ENCODE measurements around the gene DLEC1.

The DLEC1 gene

GRCh38 chr3:38164643-38164951, 125.6 kb downstream of the DLEC1 start:
- H3K36me3 Mint-ChIP-seq (ENCODE audit: low read depth): peaks cover 24% of the 10 kb centered on the region
- peaks cover 3% of the 10 kb centered on the region for H3K27me3 Mint-ChIP-seq (ENCODE audit: low read depth, poor library complexity)
- peak overlapping the region; percentile 100 for H3K27ac Mint-ChIP-seq
- DNase-seq: no peak
- peaks cover 41% of the 10 kb centered on the region for H3K4me1 Mint-ChIP-seq
- H3K9me3 Mint-ChIP-seq: no peaks in the 10 kb centered on the region
- TF ChIP-seq CTCF (IDR thresholded peaks at IDR 0.05): no peak
- peak overlapping the region; percentile 99 for H3K4me3 Mint-ChIP-seq

GRCh38 chr3:38164952-38165721, 126.1 kb downstream of the DLEC1 start, which contains the start of gene OXSR1:
TSS of gene OXSR1 (plus strand) at chr3:38165537. CDS start at chr3:38165877, 340 bp downstream.
- Mint-ChIP-seq H3K9me3 (no peaks in the 10 kb centered on the region), H3K4me1 (peaks cover 44% of the 10 kb centered on the region), H3K4me3 (peak within 1 kb of the TSS; percentile 99), H3K27me3 (ENCODE audit: low read depth, poor library complexity) (no peaks in the 10 kb centered on the region), H3K36me3 (ENCODE audit: low read depth) (peaks cover 24% of the 10 kb centered on the region), H3K27ac (peak within 1 kb of the TSS; percentile 100)
- peak; percentile 96 for DNase-seq
- no peak for TF ChIP-seq CTCF (IDR thresholded peaks at IDR 0.05)

- no peaks in the 10 kb centered on the region for H3K9me3 Mint-ChIP-seq
- no peaks in the 10 kb centered on the region for H3K27me3 Mint-ChIP-seq (ENCODE audit: low read depth, poor library complexity)
- H3K36me3 Mint-ChIP-seq (ENCODE audit: low read depth): peaks cover 24% of the 10 kb centered on the region
- no peak for DNase-seq
- peak overlapping the region; percentile 99 for H3K4me3 Mint-ChIP-seq
- peak overlapping the region; percentile 97 for H3K27ac Mint-ChIP-seq
- TF ChIP-seq CTCF (IDR thresholded peaks at IDR 0.05): no peak
- H3K4me1 Mint-ChIP-seq: peaks cover 51% of the 10 kb centered on the region
Measured at GRCh38 chr3:38165722-38166387, 126.8 kb downstream of the DLEC1 start.

GRCh38 chr3:38167591-38167990, 128.6 kb downstream of the DLEC1 start:
- Mint-ChIP-seq H3K36me3 (ENCODE audit: low read depth) (peaks cover 24% of the 10 kb centered on the region), H3K9me3 (no peaks in the 10 kb centered on the region), H3K4me3 (peak overlapping the region; percentile 99), H3K27me3 (ENCODE audit: low read depth, poor library complexity) (no peaks in the 10 kb centered on the region), H3K4me1 (peaks cover 51% of the 10 kb centered on the region), H3K27ac (no peak overlapping the region)
- DNase-seq: no peak
- TF ChIP-seq CTCF (IDR thresholded peaks at IDR 0.05): no peak

- H3K27me3 Mint-ChIP-seq (ENCODE audit: low read depth, poor library complexity): no peaks in the 10 kb centered on the region
- no peak for TF ChIP-seq CTCF (IDR thresholded peaks at IDR 0.05)
- peak overlapping the region; percentile 1 for H3K4me3 Mint-ChIP-seq
- H3K4me1 Mint-ChIP-seq: peaks cover 51% of the 10 kb centered on the region
- H3K27ac Mint-ChIP-seq: no peak overlapping the region
- no peaks in the 10 kb centered on the region for H3K9me3 Mint-ChIP-seq
- H3K36me3 Mint-ChIP-seq (ENCODE audit: low read depth): peaks cover 24% of the 10 kb centered on the region
- DNase-seq: no peak
Measured at GRCh38 chr3:38168151-38169026, 129.4 kb downstream of the DLEC1 start.

Data from nephron progenitor cell (in vitro differentiated cells).